Neural cell (in vitro differentiated cells): ENCODE data around the gene ACER2. TPM values are rescaled to one million over a fixed set of nuclear protein-coding genes. Genes with fewer than 3 reads are reported as not detected.
A peak's percentile ranks its signal among the peaks of the same experiment; 100 is the strongest.

Experiments
- H2AFZ ChIP-seq: fragments of 200-600, 300-800 bp; sonication (generic), shearing (Covaris generic); 2 replicates; pipeline ENCODE4 v1.6.0; 2014; ENCODE audit warnings: low read depth, mild to moderate bottlenecking, antibody characterized with exemption, low read length, moderate library complexity
- H3F3A ChIP-seq: fragments of 200-600 bp; shearing (Covaris generic); 2 replicates; pipeline ENCODE4 v1.6.1; 2016; ENCODE audit warnings: mild to moderate bottlenecking, moderate library complexity, mixed read lengths, antibody characterized with exemption, low read length; ENCODE audit not compliant: insufficient read depth, poor library complexity, severe bottlenecking
- H3K27ac ChIP-seq: fragments of 200-600, 300-800 bp; sonication (generic), shearing (Covaris generic); 2 replicates; pipeline ENCODE4 v1.5.1; 2014; ENCODE audit warnings: mild to moderate bottlenecking, low read length, moderate library complexity
- H3K27me3 ChIP-seq: fragments of 300-800, 200-600 bp; sonication (generic), shearing (Covaris generic); 2 replicates; pipeline ENCODE4 v1.6.0; 2014; ENCODE audit warnings: mild to moderate bottlenecking, low read depth, low read length, moderate library complexity; ENCODE audit not compliant: insufficient read depth
- H3K36me3 ChIP-seq: fragments of 300-800, 200-600 bp; sonication (generic), shearing (Covaris generic); 2 replicates; pipeline ENCODE4 v1.5.1; 2014; ENCODE audit warnings: mild to moderate bottlenecking, antibody characterized with exemption, low read length, moderate library complexity; ENCODE audit not compliant: insufficient read depth
- H3K4me2 ChIP-seq: fragments of 300-800, 200-600 bp; sonication (generic), shearing (Covaris generic); 2 replicates; pipeline ENCODE4 v1.6.0; 2014; ENCODE audit warnings: mild to moderate bottlenecking, low read length
- H3K4me3 ChIP-seq: fragments of 300-800, 200-600 bp; sonication (generic), shearing (Covaris generic); 2 replicates; pipeline ENCODE4 v1.5.1; 2014; ENCODE audit warnings: mild to moderate bottlenecking, low read length, moderate library complexity
- H3K79me2 ChIP-seq: fragments of 200-600 bp; shearing (Covaris generic); replicated peaks from 2 replicates; pipeline ENCODE4 v1.6.0; 2014; ENCODE audit warnings: mild to moderate bottlenecking, low read length, moderate library complexity; ENCODE audit not compliant: insufficient read depth
- H3K9ac ChIP-seq: fragments of 300-800, 200-600 bp; sonication (generic), shearing (Covaris generic); 2 replicates; pipeline ENCODE4 v1.6.1; 2016; ENCODE audit warnings: mild to moderate bottlenecking, low read length, mixed read lengths
- H3K9me2 ChIP-seq: fragments of 200-600 bp; shearing (Covaris generic); 2 replicates; pipeline ENCODE4 v1.6.1; 2016; ENCODE audit warnings: mild to moderate bottlenecking, low read length, mixed read lengths; ENCODE audit not compliant: insufficient read depth
- H3K9me3 ChIP-seq: fragments of 200-600, 300-800 bp; sonication (generic), shearing (Covaris generic); 2 replicates; pipeline ENCODE4 v1.6.1; 2016; ENCODE audit warnings: mild to moderate bottlenecking, mixed run types, low read length, moderate library complexity, mixed read lengths
- H4K20me1 ChIP-seq: fragments of 200-600 bp; shearing (Covaris generic); 2 replicates; pipeline ENCODE4 v1.6.1; 2016; ENCODE audit warnings: mild to moderate bottlenecking, mixed run types; ENCODE audit not compliant: insufficient read depth
- EP300 ChIP-seq: fragments of 450-650 bp; conservative IDR thresholded peaks from 2 replicates; pipeline ENCODE4 v1.6.1; 2014; ENCODE audit warnings: antibody characterized with exemption, mild to moderate bottlenecking, moderate library complexity; ENCODE audit not compliant: poor library complexity, severe bottlenecking
- EZH2 ChIP-seq: fragments of 200-600, 300-800 bp; shearing (Covaris generic), sonication (generic); IDR thresholded peaks from 2 replicates; pipeline ENCODE4 v1.6.1; 2014; ENCODE audit warnings: antibody characterized with exemption, low read length, borderline replicate concordance, mild to moderate bottlenecking; ENCODE audit not compliant: insufficient read depth, poor library complexity, severe bottlenecking
- MXI1 ChIP-seq: fragments of 450-650 bp; conservative IDR thresholded peaks from 2 replicates; pipeline ENCODE4 v1.6.1; 2014; ENCODE audit warnings: antibody characterized with exemption, mild to moderate bottlenecking; ENCODE audit not compliant: poor library complexity, severe bottlenecking
- POLR2AphosphoS5 ChIP-seq: IDR thresholded peaks from 2 replicates; pipeline ENCODE4 v1.6.1; 2012
- RAD21 ChIP-seq: fragments of 450-650 bp; conservative IDR thresholded peaks from 2 replicates; pipeline ENCODE4 v1.6.1; 2014; ENCODE audit warnings: antibody characterized with exemption, mild to moderate bottlenecking, moderate library complexity
- SMC3 ChIP-seq: fragments of 450-650 bp; conservative IDR thresholded peaks from 2 replicates; pipeline ENCODE4 v1.6.1; 2014; ENCODE audit warnings: antibody characterized with exemption, mild to moderate bottlenecking, moderate library complexity; ENCODE audit not compliant: poor library complexity
- TAF1 ChIP-seq: IDR thresholded peaks from 2 replicates; pipeline ENCODE4 v1.6.1; 2012; ENCODE audit warnings: low read depth
- polyA minus RNA-seq: library from RNA; depleted of rRNA, polyadenylated mRNA; stranded (reverse); fragments of >200 nt; gene quantifications from 2 replicates; pipeline ENCODE4 v1.2.3, GENCODE V29; 2014
- polyA plus RNA-seq: library from polyadenylated mRNA; depleted of rRNA; stranded (reverse); fragments of >200 nt; gene quantifications from 2 replicates; pipeline ENCODE4 v1.2.3, GENCODE V29; 2014
- TF ChIP-seq, protein P1 (sequence below): IDR thresholded peaks from 2 replicates; pipeline ENCODE4 v1.6.1; 2012; ENCODE audit warnings: borderline replicate concordance
- TF ChIP-seq, protein P2 (sequence below): fragments of 450-650 bp; IDR thresholded peaks from 2 replicates; pipeline ENCODE4 v1.5.1; 2014; ENCODE audit warnings: antibody characterized with exemption, mild to moderate bottlenecking, moderate library complexity; ENCODE audit not compliant: poor library complexity, severe bottlenecking

The ACER2 gene
- polyA plus RNA-seq (3.0 and 7.1 TPM in 2 replicates), polyA minus RNA-seq (16.1 and 17.1 TPM in 2 replicates)

DNA sequence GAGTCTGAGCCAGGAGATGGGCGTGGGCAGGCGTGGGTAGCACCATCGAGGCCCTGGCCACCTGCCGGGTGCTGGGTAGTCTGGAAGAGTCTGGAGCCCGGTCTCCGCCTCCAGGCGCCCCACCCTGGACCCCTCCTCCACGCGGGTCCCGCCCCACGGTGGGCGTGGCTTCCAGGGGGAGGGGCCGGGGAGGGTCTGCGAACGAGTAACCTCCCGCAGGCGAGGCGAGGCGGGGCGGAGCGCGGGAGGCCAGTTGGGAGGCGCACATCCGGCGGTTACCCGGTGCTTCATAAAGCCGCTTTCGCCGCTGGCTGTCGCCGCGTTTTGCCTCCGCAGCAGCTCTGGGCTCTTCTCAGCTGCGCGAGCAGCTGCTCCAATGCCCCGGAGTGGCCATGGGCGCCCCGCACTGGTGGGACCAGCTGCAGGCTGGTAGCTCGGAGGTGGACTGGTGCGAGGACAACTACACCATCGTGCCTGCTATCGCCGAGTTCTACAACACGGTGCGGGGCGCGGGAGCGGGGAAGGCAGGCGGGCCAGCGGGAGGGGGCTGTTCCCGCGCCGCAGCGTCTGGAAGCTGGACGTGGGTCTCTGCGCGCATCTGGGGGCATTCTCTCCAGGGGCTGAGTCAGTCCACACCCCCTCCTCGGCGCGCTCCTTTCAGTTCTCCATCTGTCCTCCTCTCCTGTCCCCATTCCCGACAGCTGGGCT lies at the start of gene ACER2:
Gene ACER2, plus strand, starts transcription at position 317 of the 708 bp plus-strand sequence. Its CDS starts 76 bp downstream, at position 393.
- no peaks in the 10 kb centered on the region for H4K20me1 ChIP-seq
- H3K4me2 ChIP-seq: peak within 1 kb of the TSS; percentile 79
- H3K27ac ChIP-seq: peak within 1 kb of the TSS; percentile 41
- H3K9me2 ChIP-seq: no peaks in the 10 kb centered on the region
- H3K36me3 ChIP-seq: no peaks in the 10 kb centered on the region
- no peaks in the 10 kb centered on the region for H3F3A ChIP-seq
- H3K4me3 ChIP-seq: peak within 1 kb of the TSS; percentile 80
- TF ChIP-seq SMC3 (peak; percentile 35), POLR2AphosphoS5 (peak; percentile 66), TAF1 (peak; percentile 31), RAD21 (peak; percentile 23), MXI1 (peak; percentile 71), EZH2 (no peak), EP300 (no peak)
- TF ChIP-seq, protein P1, sequence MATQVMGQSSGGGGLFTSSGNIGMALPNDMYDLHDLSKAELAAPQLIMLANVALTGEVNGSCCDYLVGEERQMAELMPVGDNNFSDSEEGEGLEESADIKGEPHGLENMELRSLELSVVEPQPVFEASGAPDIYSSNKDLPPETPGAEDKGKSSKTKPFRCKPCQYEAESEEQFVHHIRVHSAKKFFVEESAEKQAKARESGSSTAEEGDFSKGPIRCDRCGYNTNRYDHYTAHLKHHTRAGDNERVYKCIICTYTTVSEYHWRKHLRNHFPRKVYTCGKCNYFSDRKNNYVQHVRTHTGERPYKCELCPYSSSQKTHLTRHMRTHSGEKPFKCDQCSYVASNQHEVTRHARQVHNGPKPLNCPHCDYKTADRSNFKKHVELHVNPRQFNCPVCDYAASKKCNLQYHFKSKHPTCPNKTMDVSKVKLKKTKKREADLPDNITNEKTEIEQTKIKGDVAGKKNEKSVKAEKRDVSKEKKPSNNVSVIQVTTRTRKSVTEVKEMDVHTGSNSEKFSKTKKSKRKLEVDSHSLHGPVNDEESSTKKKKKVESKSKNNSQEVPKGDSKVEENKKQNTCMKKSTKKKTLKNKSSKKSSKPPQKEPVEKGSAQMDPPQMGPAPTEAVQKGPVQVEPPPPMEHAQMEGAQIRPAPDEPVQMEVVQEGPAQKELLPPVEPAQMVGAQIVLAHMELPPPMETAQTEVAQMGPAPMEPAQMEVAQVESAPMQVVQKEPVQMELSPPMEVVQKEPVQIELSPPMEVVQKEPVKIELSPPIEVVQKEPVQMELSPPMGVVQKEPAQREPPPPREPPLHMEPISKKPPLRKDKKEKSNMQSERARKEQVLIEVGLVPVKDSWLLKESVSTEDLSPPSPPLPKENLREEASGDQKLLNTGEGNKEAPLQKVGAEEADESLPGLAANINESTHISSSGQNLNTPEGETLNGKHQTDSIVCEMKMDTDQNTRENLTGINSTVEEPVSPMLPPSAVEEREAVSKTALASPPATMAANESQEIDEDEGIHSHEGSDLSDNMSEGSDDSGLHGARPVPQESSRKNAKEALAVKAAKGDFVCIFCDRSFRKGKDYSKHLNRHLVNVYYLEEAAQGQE: peak; percentile 51
- TF ChIP-seq, protein P2, sequence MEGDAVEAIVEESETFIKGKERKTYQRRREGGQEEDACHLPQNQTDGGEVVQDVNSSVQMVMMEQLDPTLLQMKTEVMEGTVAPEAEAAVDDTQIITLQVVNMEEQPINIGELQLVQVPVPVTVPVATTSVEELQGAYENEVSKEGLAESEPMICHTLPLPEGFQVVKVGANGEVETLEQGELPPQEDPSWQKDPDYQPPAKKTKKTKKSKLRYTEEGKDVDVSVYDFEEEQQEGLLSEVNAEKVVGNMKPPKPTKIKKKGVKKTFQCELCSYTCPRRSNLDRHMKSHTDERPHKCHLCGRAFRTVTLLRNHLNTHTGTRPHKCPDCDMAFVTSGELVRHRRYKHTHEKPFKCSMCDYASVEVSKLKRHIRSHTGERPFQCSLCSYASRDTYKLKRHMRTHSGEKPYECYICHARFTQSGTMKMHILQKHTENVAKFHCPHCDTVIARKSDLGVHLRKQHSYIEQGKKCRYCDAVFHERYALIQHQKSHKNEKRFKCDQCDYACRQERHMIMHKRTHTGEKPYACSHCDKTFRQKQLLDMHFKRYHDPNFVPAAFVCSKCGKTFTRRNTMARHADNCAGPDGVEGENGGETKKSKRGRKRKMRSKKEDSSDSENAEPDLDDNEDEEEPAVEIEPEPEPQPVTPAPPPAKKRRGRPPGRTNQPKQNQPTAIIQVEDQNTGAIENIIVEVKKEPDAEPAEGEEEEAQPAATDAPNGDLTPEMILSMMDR: peak; percentile 62
- H2AFZ ChIP-seq: peak within 1 kb of the TSS; percentile 86
- no peaks in the 10 kb centered on the region for H3K79me2 ChIP-seq
- no peaks in the 10 kb centered on the region for H3K9me3 ChIP-seq
- peak within 1 kb of the TSS; percentile 79 for H3K9ac ChIP-seq
- H3K27me3 ChIP-seq: no peaks in the 10 kb centered on the region

DNA sequence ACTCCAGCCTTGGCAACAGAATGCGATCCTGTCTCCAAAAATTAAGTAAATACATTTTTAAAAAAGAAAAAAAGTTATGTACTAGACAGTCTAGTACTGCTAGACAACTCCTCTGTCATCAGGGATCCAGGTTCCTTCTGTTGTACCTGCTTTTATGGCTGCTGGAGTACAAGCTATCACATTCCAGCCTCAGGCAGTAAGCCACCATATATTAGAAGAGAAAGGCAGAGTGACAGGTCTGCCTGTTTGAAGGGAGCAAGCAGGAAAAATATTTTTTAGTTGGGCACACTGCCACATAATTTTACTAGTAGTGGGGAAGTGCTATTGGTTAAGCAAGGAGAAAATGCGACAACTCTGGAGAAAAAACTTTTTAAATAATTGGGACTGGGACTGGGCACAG lies 39.7 kb upstream of the ACER2 start:
- no peaks in the 10 kb centered on the region for H3K79me2 ChIP-seq
- no peaks in the 10 kb centered on the region for H3K9me3 ChIP-seq
- no peaks in the 10 kb centered on the region for H3F3A ChIP-seq
- H3K4me2 ChIP-seq: no peak overlapping the region
- H2AFZ ChIP-seq: no peak overlapping the region
- H3K27me3 ChIP-seq: no peaks in the 10 kb centered on the region
- no peaks in the 10 kb centered on the region for H3K36me3 ChIP-seq
- H3K4me3 ChIP-seq: no peak overlapping the region
- H3K9ac ChIP-seq: no peak overlapping the region
- no peak overlapping the region for H3K27ac ChIP-seq
- no peaks in the 10 kb centered on the region for H4K20me1 ChIP-seq
- TF ChIP-seq TAF1 (no peak), POLR2AphosphoS5 (no peak), EZH2 (no peak), SMC3 (no peak), MXI1 (no peak), EP300 (no peak), RAD21 (no peak)
- TF ChIP-seq, protein P1: no peak
- TF ChIP-seq, protein P2: no peak
- no peaks in the 10 kb centered on the region for H3K9me2 ChIP-seq
